IMR-90 (cell line): ENCODE measurements around the gene GOLGA8S. TPM values are rescaled to one million over a fixed set of nuclear protein-coding genes. Genes with fewer than 3 reads are reported as not detected.
"Not testable (repeated sequence)": the region's sequence is repeated elsewhere in the genome, so short reads cannot be mapped to it uniquely, and the experiment has no call there.

Experiments
- ATAC-seq: fragments of 200-7000 bp; cut with Tn5 transposase; 2 replicates; pipeline ENCODE4 v1.9.1; 2020; ENCODE audit warnings: low read depth, mild to moderate bottlenecking, moderate library complexity
- BruUV-seq: library from RNA; stranded (reverse); fragments of 400-500 nt; replicated peaks from 2 replicates; lab custom pipeline; 2021; lab: Mats Ljungman, UMichigan
- CTCF ChIA-PET: fragments of 300-600 bp; formaldehyde crosslinking; extraction: SDS; loops from one replicate; lab custom pipeline; 2021; ENCODE audit warnings: antibody characterized with exemption; lab: Yijun Ruan, JAX
- POLR2A ChIA-PET: fragments of 300-600 bp; sonication (Branson Sonifier 250); formaldehyde crosslinking; loops from one replicate; lab custom pipeline; 2022; ENCODE audit warnings: antibody characterized with exemption; ENCODE audit not compliant: unreplicated experiment; lab: Charles Lee
- DNase-seq: peaks from one replicate; pipeline ENCODE4 v3.0.0; 2013
- H2AFZ ChIP-seq: replicated peaks from 2 replicates; pipeline ENCODE3; 2013; ENCODE audit warnings: low read length, mild to moderate bottlenecking; ENCODE audit not compliant: poor library complexity
- H2AK5ac ChIP-seq: 2 replicates; pipeline ENCODE4 v1.6.1; 2013; ENCODE audit warnings: low read depth, low read length, inconsistent platforms
- H2AK9ac ChIP-seq: replicated peaks from 2 replicates; pipeline ENCODE3; 2013; ENCODE audit warnings: mild to moderate bottlenecking, low read depth, low read length, moderate library complexity; ENCODE audit not compliant: poor library complexity
- H2BK120ac ChIP-seq: 2 replicates; pipeline ENCODE4 v1.6.1; 2013; ENCODE audit warnings: low read depth, low read length, inconsistent platforms
- H2BK15ac ChIP-seq: 3 replicates; pipeline ENCODE4 v1.6.1; 2013; ENCODE audit warnings: low read depth, low read length, inconsistent platforms
- H2BK20ac ChIP-seq: 2 replicates; pipeline ENCODE4 v1.6.1; 2013; ENCODE audit warnings: low read depth, mild to moderate bottlenecking, inconsistent platforms, low read length, moderate library complexity
- H2BK5ac ChIP-seq: 2 replicates; pipeline ENCODE4 v1.6.1; 2013; ENCODE audit warnings: mild to moderate bottlenecking, low read depth, low read length, inconsistent platforms; ENCODE audit not compliant: poor library complexity, severe bottlenecking
- H3K14ac ChIP-seq: replicated peaks from 2 replicates; pipeline ENCODE4 v1.6.1; 2013; ENCODE audit warnings: low read depth, low read length, inconsistent platforms
- H3K18ac ChIP-seq: 2 replicates; pipeline ENCODE4 v1.6.1; 2013; ENCODE audit warnings: low read depth, low read length, control low read depth
- H3K23ac ChIP-seq: 2 replicates; pipeline ENCODE4 v1.6.1; 2013; ENCODE audit warnings: low read depth, low read length, inconsistent platforms
- H3K27ac ChIP-seq: 2 replicates; pipeline ENCODE4 v1.5.1; 2013; ENCODE audit warnings: mild to moderate bottlenecking, control low read depth, low read length; ENCODE audit not compliant: insufficient read depth
- H3K27me3 ChIP-seq: 2 replicates; pipeline ENCODE4 v1.6.1; 2013; ENCODE audit warnings: low read length; ENCODE audit not compliant: control insufficient read depth, insufficient read depth
- H3K36me3 ChIP-seq: 2 replicates; pipeline ENCODE4 v1.6.1; 2013; ENCODE audit warnings: low read length, mixed read lengths; ENCODE audit not compliant: control insufficient read depth, insufficient read depth
- H3K4ac ChIP-seq: 2 replicates; pipeline ENCODE4 v1.6.1; 2013; ENCODE audit warnings: low read depth, low read length, inconsistent platforms
- H3K4me1 ChIP-seq: 2 replicates; pipeline ENCODE4 v1.6.1; 2013; ENCODE audit warnings: low read length, mixed read lengths; ENCODE audit not compliant: control insufficient read depth, insufficient read depth
- H3K4me2 ChIP-seq: 2 replicates; pipeline ENCODE4 v1.6.1; 2013; ENCODE audit warnings: low read depth, mild to moderate bottlenecking, control low read depth, low read length, moderate library complexity
- H3K4me3 ChIP-seq: 2 replicates; pipeline ENCODE4 v1.5.1; 2013; ENCODE audit warnings: low read depth, mild to moderate bottlenecking, control low read depth, low read length, moderate library complexity; ENCODE audit not compliant: insufficient read depth
- H3K56ac ChIP-seq: 2 replicates; pipeline ENCODE4 v1.6.1; 2013; ENCODE audit warnings: low read length, inconsistent platforms; ENCODE audit not compliant: insufficient read depth; ENCODE audit errors: extremely low read depth
- H3K79me1 ChIP-seq, 2 experiments: 2 replicates each; pipeline ENCODE4 v1.6.1; 2013; ENCODE audit warnings: low read length in 2 of 2, inconsistent platforms in 1 of 2, low read depth in 1 of 2
- H3K9ac ChIP-seq: 2 replicates; pipeline ENCODE4 v1.6.1; 2013; ENCODE audit warnings: low read depth, low read length, control low read depth
- H3K9me1 ChIP-seq: 2 replicates; pipeline ENCODE4 v1.6.1; 2013; ENCODE audit warnings: low read length, inconsistent platforms; ENCODE audit not compliant: insufficient read depth
- H3K9me3 ChIP-seq: 2 replicates; pipeline ENCODE4 v1.6.1; 2013; ENCODE audit warnings: low read length; ENCODE audit not compliant: control insufficient read depth, insufficient read depth
- H4K20me1 ChIP-seq: 2 replicates; pipeline ENCODE4 v1.6.1; 2013; ENCODE audit warnings: low read length, inconsistent platforms; ENCODE audit not compliant: insufficient read depth
- H4K5ac ChIP-seq: 2 replicates; pipeline ENCODE4 v1.6.1; 2013; ENCODE audit warnings: mild to moderate bottlenecking, low read depth, low read length, control low read depth
- H4K8ac ChIP-seq, 2 experiments: 2 replicates each; pipeline ENCODE4 v1.6.1; 2013; ENCODE audit warnings: low read depth in 2 of 2, low read length in 2 of 2, control low read depth in 1 of 2, inconsistent platforms in 1 of 2
- H4K91ac ChIP-seq: 2 replicates; pipeline ENCODE4 v1.6.1; 2013; ENCODE audit warnings: low read depth, low read length, inconsistent platforms; ENCODE audit not compliant: insufficient read depth
- WGBS, 2 experiments: methylation state at CpG; one replicate each; pipeline versions ENCODE4 v1.1.5 to v1.1.7; 2013; ENCODE audit warnings: missing lambda C conversion rate in 2 of 2; ENCODE audit not compliant: insufficient read length in 1 of 2; ENCODE audit errors: extremely low coverage in 2 of 2; 5-methylcytosine and 5-hydroxymethylcytosine counted together
- dilution Hi-C: fragments of 300-500 bp; cut with HindIII; formaldehyde crosslinking; loops from one replicate; pipeline ENCODE4 v1.14.3; 2018; ENCODE audit warnings: low sequenced_read_pairs; ENCODE audit not compliant: unreplicated experiment
- in situ Hi-C: fragments of 300-500 bp; cut with MboI; formaldehyde crosslinking; loops from 3 replicates; pipeline ENCODE4 v1.14.3; 2019; ENCODE audit warnings: low sequenced_read_pairs, inconsistent platforms, mixed read lengths
- intact Hi-C: fragments of 100-400 bp; cut with micrococcal nuclease; formaldehyde crosslinking; loops from 2 replicates; pipeline ENCODE4 v1.10.0; 2022
- polyA plus RNA-seq, 3 experiments: library from polyadenylated mRNA; depleted of rRNA; stranded (reverse); fragments of >200 nt; gene quantifications; 2 replicates each; pipeline ENCODE4 v1.2.3, GENCODE V29; 2012; ENCODE audit warnings: low replicate concordance in 1 of 3
- total RNA-seq: library from RNA; depleted of rRNA; stranded (reverse); fragments of >200 nt; gene quantifications from 2 replicates; pipeline ENCODE4 v1.2.3, GENCODE V29; 2012

Gene GOLGA8S
- total and polyA plus RNA-seq, 2 of the 4 experiments (the other 2 are of a cell fraction) = under 0.01 to 0.03 TPM

- DNase-seq, H4K20me1 ChIP-seq, H3K14ac ChIP-seq, dilution Hi-C loops, H3K9me1 ChIP-seq, POLR2A ChIA-PET, H3K4me2 ChIP-seq, H2AK5ac ChIP-seq, CTCF ChIA-PET, H2BK20ac ChIP-seq, H2BK120ac ChIP-seq, H3K4me3 ChIP-seq, H3K27me3 ChIP-seq, H4K8ac ChIP-seq, H3K27ac ChIP-seq, H3K9me3 ChIP-seq, H4K5ac ChIP-seq, H3K9ac ChIP-seq, H4K91ac ChIP-seq, H3K4me1 ChIP-seq, H2AK9ac ChIP-seq, in situ Hi-C loops, H2BK5ac ChIP-seq, H3K18ac ChIP-seq, intact Hi-C loops, H2AFZ ChIP-seq, H2BK15ac ChIP-seq, ATAC-seq, H3K23ac ChIP-seq, BruUV-seq, H3K79me1 ChIP-seq, H3K4ac ChIP-seq, H3K56ac ChIP-seq, H3K36me3 ChIP-seq: not testable (repeated sequence)
- WGBS, 2 experiments = 93% methylated on average over 8 of the region's 40 CpGs; no CpG with 5 or more reads in 1 of the 2 experiments
Measured at GRCh38 chr15:23372891-23373600, 18.5 kb downstream of the GOLGA8S start.

- H3K4me1 ChIP-seq, H2AK5ac ChIP-seq, H3K9ac ChIP-seq, CTCF ChIA-PET, DNase-seq, in situ Hi-C loops, H2BK120ac ChIP-seq, H3K14ac ChIP-seq, H3K23ac ChIP-seq, H4K20me1 ChIP-seq, intact Hi-C loops, H3K36me3 ChIP-seq, H3K27ac ChIP-seq, H3K79me1 ChIP-seq, H3K18ac ChIP-seq, H3K4me3 ChIP-seq, BruUV-seq, H4K5ac ChIP-seq, H3K9me1 ChIP-seq, H3K27me3 ChIP-seq, H3K4me2 ChIP-seq, H2BK15ac ChIP-seq, dilution Hi-C loops, H2BK20ac ChIP-seq, H2AK9ac ChIP-seq, H3K56ac ChIP-seq, H4K8ac ChIP-seq, H2BK5ac ChIP-seq, ATAC-seq, H3K9me3 ChIP-seq, POLR2A ChIA-PET, H3K4ac ChIP-seq, H4K91ac ChIP-seq, H2AFZ ChIP-seq: not testable (repeated sequence)
- no CpG with 5 or more reads among the region's 11 CpGs for WGBS, 2 experiments
Measured at GRCh38 chr15:23374226-23374625, 19.7 kb downstream of the GOLGA8S start.
